Stomach smooth muscle (tissue), 2 donors: ENCODE measurements around the gene PNMT.

ENCODE experiments used
- H3K27ac ChIP-seq: one replicate; pipeline ENCODE4 v1.7.0; 2013; ENCODE audit warnings: mild to moderate bottlenecking, low read length, inconsistent platforms
- H3K27me3 ChIP-seq, 2 donors: one replicate each; pipeline ENCODE4 v1.7.0; 2013; ENCODE audit warnings: low read length in 2 of 2; ENCODE audit not compliant: insufficient read depth in 2 of 2, control insufficient read depth in 1 of 2
- H3K36me3 ChIP-seq, 2 donors: one replicate each; pipeline ENCODE4 v1.7.0; 2013; ENCODE audit warnings: low read length in 2 of 2; ENCODE audit not compliant: control insufficient read depth in 2 of 2, insufficient read depth in 2 of 2
- H3K4me1 ChIP-seq: one replicate; pipeline ENCODE4 v1.7.0; 2013; ENCODE audit warnings: low read length; ENCODE audit not compliant: control insufficient read depth, insufficient read depth
- H3K4me3 ChIP-seq, 2 donors: one replicate each; pipeline ENCODE4 v1.7.0; 2013; ENCODE audit warnings: low read length in 2 of 2
- H3K9ac ChIP-seq, 2 donors: one replicate each; pipeline ENCODE4 v1.7.0; 2013; ENCODE audit warnings: low read length in 2 of 2, mild to moderate bottlenecking in 1 of 2
- H3K9me3 ChIP-seq, 2 donors: one replicate each; pipeline ENCODE4 v1.7.0; 2013; ENCODE audit warnings: low read length in 2 of 2; ENCODE audit not compliant: control insufficient read depth in 2 of 2
- donor health status: healthy.
- donor health status: Pancreatic carcinoma.

Gene PNMT

GRCh38 chr17:39672522-39673334 is 4.5 kb downstream of the PNMT start:
- Histone ChIP-seq H3K4me1 (peaks cover 20% of the 10 kb centered on the region), H3K27ac (no peak overlapping the region), H3K9ac (no peak overlapping the region), H3K27me3 (peaks cover 34 to 39% of the 10 kb centered on the region in 2 donors), H3K36me3 (no peaks in the 10 kb centered on the region), H3K9me3 (no peaks in the 10 kb centered on the region), H3K4me3 (no peak overlapping the region)

GRCh38 chr17:39673335-39674081 is 5.3 kb downstream of the PNMT start:
- H3K4me3 ChIP-seq: no peak overlapping the region
- H3K4me1 ChIP-seq: peaks cover 20% of the 10 kb centered on the region
- no peak overlapping the region for H3K27ac ChIP-seq
- peaks cover 31 to 33% of the 10 kb centered on the region in 2 donors for H3K27me3 ChIP-seq
- no peak overlapping the region for H3K9ac ChIP-seq
- H3K9me3 ChIP-seq: no peaks in the 10 kb centered on the region
- no peaks in the 10 kb centered on the region for H3K36me3 ChIP-seq

GRCh38 chr17:39674179-39674578 is 5.9 kb downstream of the PNMT start:
- H3K36me3 ChIP-seq: no peaks in the 10 kb centered on the region
- H3K9ac ChIP-seq: no peak overlapping the region
- H3K27me3 ChIP-seq: peaks cover 26 to 29% of the 10 kb centered on the region in 2 donors
- H3K4me1 ChIP-seq: peaks cover 18% of the 10 kb centered on the region
- H3K4me3 ChIP-seq: no peak overlapping the region
- H3K27ac ChIP-seq: no peak overlapping the region
- no peaks in the 10 kb centered on the region for H3K9me3 ChIP-seq

- Histone ChIP-seq H3K27ac (no peak overlapping the region), H3K9me3 (no peaks in the 10 kb centered on the region), H3K4me3 (no peak overlapping the region), H3K36me3 (no peaks in the 10 kb centered on the region), H3K9ac (no peak overlapping the region), H3K27me3 (peaks cover 20 to 23% of the 10 kb centered on the region in 2 donors), H3K4me1 (peaks cover 18% of the 10 kb centered on the region)
Observed at GRCh38 chr17:39674702-39675389, 6.6 kb downstream of the PNMT start.

- no peak overlapping the region for H3K9ac ChIP-seq
- H3K36me3 ChIP-seq: peaks cover 0 to 3% of the 10 kb centered on the region in 2 donors
- no peak overlapping the region for H3K27ac ChIP-seq
- H3K4me1 ChIP-seq: peaks cover 18% of the 10 kb centered on the region
- H3K9me3 ChIP-seq: no peaks in the 10 kb centered on the region
- peaks cover 13 to 16% of the 10 kb centered on the region in 2 donors for H3K27me3 ChIP-seq
- no peak overlapping the region for H3K4me3 ChIP-seq
Observed at GRCh38 chr17:39675390-39676082, 7.3 kb downstream of the PNMT start.

- peaks cover 0 to 4% of the 10 kb centered on the region in 2 donors for H3K36me3 ChIP-seq
- no peaks in the 10 kb centered on the region for H3K9me3 ChIP-seq
- no peak overlapping the region for H3K4me3 ChIP-seq
- H3K27ac ChIP-seq: no peak overlapping the region
- H3K9ac ChIP-seq: no peak overlapping the region
- H3K4me1 ChIP-seq: peaks cover 18% of the 10 kb centered on the region
- H3K27me3 ChIP-seq: peaks cover 8 to 9% of the 10 kb centered on the region in 2 donors
Observed at GRCh38 chr17:39676198-39676819, 8.1 kb downstream of the PNMT start.

- peaks cover 0 to 4% of the 10 kb centered on the region in 2 donors for H3K36me3 ChIP-seq
- H3K27ac ChIP-seq: no peak overlapping the region
- no peak overlapping the region for H3K4me3 ChIP-seq
- peaks cover under 1 to 2% of the 10 kb centered on the region in 2 donors for H3K27me3 ChIP-seq
- no peaks in the 10 kb centered on the region for H3K9me3 ChIP-seq
- peaks cover 13% of the 10 kb centered on the region for H3K4me1 ChIP-seq
- H3K9ac ChIP-seq: no peak overlapping the region
Observed at GRCh38 chr17:39677072-39677471, 8.8 kb downstream of the PNMT start.

GRCh38 chr17:39677542-39678339 is 9.5 kb downstream of the PNMT start:
- H3K9ac ChIP-seq: no peak overlapping the region
- H3K4me1 ChIP-seq: peaks cover 13% of the 10 kb centered on the region
- H3K27me3 ChIP-seq: no peaks in the 10 kb centered on the region
- no peak overlapping the region for H3K4me3 ChIP-seq
- H3K9me3 ChIP-seq: no peaks in the 10 kb centered on the region
- H3K27ac ChIP-seq: peak overlapping the region; percentile 2
- peaks cover 0 to 4% of the 10 kb centered on the region in 2 donors for H3K36me3 ChIP-seq

- H3K36me3 ChIP-seq: peaks cover 5 to 6% of the 10 kb centered on the region in 2 donors
- H3K4me3 ChIP-seq: no peak overlapping the region
- no peaks in the 10 kb centered on the region for H3K9me3 ChIP-seq
- H3K9ac ChIP-seq: no peak overlapping the region
- H3K27me3 ChIP-seq: no peaks in the 10 kb centered on the region
- H3K4me1 ChIP-seq: peaks cover 13% of the 10 kb centered on the region
- no peak overlapping the region for H3K27ac ChIP-seq
Observed at GRCh38 chr17:39678340-39679116, 10.3 kb downstream of the PNMT start.
